HG03342 (cell line): Measurements from ENCODE around the gene SRGAP2.
"Not testable (repeated sequence)": the region's sequence is repeated elsewhere in the genome, so short reads cannot be mapped to it uniquely, and the experiment has no call there.

Experiments used
- ATAC-seq: cut with Tn5 transposase; IDR thresholded peaks from one replicate; pipeline ENCODE4 v1.9.1; 2021; ENCODE audit warnings: mild to moderate bottlenecking, moderate library complexity; ENCODE audit not compliant: unreplicated experiment

The SRGAP2 gene

GRCh38 chr1:206245479-206245878 is 42.1 kb downstream of the SRGAP2 start:
- ATAC-seq = not testable (repeated sequence)

GRCh38 chr1:206246129-206246886 is 43.0 kb downstream of the SRGAP2 start:
- ATAC-seq = not testable (repeated sequence)

GRCh38 chr1:206250953-206251681 is 47.8 kb downstream of the SRGAP2 start:
- not testable (repeated sequence) for ATAC-seq

GRCh38 chr1:206252680-206253335 is 49.5 kb downstream of the SRGAP2 start:
- not testable (repeated sequence) for ATAC-seq
